ENCODE results near the gene GDF3.

GDF3 gene

DNA sequence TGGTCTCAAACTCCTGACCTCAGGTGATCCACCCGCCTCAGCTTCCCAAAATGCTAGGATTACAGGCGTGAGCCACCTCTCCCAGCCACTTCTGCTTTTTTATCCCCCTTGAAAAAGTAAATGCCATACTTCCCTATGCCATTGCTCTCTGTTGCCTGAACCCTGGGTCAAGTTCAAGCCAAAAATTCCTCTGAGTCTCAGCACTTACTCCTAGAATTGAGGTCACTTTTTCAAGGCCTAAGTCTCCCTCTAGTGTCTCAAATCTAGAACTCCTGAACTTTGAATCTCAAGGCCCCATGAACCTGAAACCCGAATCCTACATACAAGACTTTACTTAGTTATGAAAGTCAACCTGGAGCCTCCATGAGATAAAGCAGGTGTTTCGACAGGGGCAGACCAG, 28.4 kb downstream of the GDF3 start:
- DNase-seq (ENCODE audit: low read depth) = no peak

DNA sequence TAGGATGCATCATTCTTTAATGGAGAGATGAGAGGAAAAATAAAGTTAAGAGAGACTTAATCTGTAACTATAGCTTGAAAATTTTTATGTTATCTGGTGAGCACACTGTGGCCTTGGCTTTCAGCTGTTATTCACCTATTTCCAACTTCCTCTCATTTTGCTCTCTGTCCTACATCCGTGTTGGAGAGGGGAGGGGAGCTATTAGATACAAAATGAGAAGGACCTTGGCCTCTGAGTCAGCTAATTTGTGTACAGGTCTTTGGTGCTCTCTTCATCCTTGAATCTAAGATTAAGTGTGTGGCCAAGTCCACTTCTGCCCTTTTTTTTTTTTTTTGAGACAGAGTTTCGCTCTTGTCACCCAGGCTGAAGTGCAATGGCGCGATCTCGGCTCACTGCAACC, 29.0 kb downstream of the GDF3 start:
- no peak for DNase-seq (ENCODE audit: low read depth)

DNA sequence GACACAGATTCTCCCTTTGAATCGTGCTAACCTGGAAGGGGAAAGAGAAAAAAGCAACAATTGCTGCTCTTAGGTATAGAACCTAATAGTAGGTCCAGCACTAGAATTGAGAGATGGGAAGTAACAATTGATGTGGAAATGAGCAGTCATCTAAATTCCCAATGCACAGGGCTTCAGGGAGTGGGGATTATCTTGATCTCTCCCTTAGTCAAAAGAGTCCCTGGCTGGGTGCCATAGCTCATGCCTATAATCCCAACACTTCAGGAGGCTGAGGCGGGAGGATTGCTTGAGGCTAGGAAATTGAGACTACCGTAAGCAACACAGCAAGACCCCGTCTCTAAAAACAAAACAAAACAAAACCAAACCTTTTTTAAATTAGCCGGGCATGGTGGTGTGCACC, 33.8 kb downstream of the GDF3 start:
- DNase-seq (ENCODE audit: low read depth) = no peak

DNA sequence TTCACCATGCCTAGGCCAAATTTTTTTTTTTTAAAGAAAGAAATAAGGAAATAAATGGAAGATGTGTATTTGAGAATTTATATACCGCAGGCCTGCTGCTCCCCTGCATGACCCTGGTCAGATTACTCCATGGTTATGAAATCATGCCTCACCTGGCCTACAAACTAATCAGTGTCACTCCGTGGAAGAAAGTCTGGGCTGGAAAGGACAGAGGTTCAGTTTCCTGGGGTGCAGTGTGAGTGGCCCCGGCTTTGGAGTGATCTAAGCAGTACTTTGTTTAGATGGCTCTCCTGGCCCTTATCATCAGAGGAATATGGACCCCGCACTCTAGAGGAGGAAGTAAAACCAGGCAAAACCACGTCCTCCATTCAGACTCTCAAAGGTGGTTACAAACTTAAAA, 39.5 kb downstream of the GDF3 start:
- DNase-seq (ENCODE audit: low read depth) = no peak

DNA sequence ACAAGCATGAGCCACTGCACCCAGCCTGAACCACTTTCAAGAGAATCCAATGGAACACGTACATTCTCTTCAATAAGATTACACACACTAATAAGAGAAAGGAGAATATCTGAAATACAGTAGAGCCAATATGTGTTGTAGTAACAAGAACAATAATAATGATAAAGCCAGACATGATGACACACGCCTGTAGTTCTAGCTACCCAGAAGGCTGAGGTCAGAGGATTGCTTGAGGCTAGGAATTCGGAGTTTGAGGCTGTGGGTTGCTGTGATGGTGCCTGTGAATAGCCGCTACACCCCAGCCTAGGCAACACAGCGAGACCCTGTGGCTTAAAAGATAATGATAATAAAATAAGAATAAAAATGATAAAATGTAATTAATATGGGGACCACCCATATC, 45.5 kb downstream of the GDF3 start:
- DNase-seq (ENCODE audit: low read depth) = no peak

DNA sequence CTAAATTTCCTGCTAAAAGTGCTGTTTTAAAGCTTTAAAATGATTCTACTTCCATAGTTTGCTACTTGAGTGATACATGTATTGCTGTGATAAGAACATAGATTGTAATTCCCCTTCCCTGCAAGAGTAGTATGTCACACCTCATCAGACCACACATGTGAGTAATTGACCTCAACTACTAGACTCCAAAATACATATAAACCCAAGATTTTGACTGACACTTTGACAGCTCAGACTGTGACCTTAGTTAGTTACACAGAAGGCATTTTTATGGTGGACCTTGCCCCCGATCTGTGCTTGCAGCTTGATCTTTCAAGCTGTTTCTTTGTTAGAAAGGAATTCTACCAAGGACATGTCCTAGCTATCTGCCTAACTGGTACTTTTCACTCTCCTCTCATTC, 48.5 kb downstream of the GDF3 start:
- DNase-seq (ENCODE audit: low read depth) = no peak

DNA sequence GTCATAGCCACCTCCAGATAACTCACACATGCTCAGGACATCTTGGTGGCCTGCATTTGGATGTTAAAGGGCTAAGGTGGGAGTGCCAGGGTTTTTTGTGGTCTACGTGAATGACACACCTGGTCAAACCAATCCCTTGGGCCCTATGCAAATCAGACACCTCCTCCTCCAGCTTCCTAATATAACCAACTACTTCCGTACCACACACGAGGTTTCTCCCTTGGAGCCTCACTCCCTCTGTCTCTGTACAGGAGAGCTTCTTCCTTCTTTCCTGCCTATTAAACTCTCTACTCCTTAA, 49.4 kb downstream of the GDF3 start:
- no peak for DNase-seq (ENCODE audit: low read depth)

DNA sequence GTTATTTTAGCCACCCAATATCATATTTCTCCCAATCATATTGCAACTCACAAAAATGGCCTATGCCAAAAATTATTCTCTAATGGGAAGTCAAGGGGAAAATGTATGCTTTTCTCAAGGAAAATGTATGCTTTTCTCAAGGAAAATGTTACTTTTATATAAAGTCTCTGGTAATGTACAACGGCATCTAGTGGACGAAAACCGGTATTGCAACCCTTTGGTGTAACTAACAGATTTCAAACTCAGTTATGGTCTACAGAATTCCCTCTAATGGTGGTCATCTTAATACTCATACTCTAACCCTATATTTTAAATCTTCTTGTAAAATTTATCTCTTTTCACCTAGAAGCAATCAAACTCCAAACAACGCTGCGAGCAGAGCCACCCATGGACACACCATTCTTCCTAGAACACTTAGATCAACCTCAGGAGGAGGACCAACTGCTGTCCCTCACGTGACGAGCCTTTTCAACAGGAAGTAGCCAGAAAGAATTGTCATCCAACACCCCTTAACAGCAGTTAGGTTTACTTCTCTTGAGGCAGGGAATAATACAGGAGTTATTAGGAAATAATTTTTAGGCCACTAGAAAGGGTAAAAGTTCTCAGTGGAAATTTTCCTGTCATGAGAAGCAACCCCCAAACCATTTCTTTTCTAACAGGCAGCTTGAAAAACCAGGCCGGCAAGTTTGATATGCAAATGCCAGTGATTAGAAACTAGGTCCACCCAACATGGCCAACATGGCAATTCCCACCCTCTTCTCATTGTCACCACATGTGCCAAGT, 50.0 kb downstream of the GDF3 start:
- DNase-seq (ENCODE audit: low read depth) = no peak

DNA sequence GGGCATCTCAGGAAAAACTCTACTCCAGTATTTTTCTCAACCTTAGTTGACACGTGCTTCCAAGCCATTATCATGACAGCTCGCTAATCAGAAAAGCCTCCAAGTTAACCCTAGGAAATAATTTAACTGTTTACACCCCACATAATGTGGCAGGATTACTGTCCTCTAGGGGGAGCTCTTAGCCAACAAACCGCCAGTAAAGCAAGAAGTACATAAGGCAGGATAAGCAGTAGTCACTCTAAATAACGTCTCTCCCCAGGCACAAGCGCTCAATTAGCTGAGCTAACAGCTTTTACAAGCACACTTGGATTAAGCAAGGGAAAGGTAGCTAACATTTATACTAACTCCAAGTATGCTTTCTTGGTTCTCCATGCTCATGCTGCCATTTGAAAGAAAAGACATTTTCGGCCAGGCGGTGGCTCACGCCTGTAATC, 52.7 kb downstream of the GDF3 start:
- no peak for DNase-seq (ENCODE audit: low read depth)

DNA sequence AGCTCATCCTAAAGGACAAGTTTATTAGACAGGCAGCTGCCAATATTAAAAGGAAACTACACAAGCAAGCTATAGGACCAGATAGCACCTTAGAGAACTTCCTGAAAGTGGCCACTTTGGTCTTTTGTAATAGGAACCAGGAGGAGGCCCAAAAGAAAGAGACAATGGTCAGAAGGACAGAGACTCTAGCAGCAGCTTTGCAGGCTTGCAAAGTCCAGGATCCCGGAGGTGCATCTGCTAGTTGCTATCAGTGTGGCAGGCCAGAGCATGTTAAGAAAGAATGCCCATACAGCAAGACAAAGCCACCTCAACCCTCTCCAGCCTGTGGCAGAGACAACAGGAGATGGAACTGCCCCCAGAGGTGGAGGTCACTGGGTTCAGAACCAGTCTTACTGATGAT, 53.3 kb downstream of the GDF3 start:
- no peak for DNase-seq (ENCODE audit: low read depth)

DNA sequence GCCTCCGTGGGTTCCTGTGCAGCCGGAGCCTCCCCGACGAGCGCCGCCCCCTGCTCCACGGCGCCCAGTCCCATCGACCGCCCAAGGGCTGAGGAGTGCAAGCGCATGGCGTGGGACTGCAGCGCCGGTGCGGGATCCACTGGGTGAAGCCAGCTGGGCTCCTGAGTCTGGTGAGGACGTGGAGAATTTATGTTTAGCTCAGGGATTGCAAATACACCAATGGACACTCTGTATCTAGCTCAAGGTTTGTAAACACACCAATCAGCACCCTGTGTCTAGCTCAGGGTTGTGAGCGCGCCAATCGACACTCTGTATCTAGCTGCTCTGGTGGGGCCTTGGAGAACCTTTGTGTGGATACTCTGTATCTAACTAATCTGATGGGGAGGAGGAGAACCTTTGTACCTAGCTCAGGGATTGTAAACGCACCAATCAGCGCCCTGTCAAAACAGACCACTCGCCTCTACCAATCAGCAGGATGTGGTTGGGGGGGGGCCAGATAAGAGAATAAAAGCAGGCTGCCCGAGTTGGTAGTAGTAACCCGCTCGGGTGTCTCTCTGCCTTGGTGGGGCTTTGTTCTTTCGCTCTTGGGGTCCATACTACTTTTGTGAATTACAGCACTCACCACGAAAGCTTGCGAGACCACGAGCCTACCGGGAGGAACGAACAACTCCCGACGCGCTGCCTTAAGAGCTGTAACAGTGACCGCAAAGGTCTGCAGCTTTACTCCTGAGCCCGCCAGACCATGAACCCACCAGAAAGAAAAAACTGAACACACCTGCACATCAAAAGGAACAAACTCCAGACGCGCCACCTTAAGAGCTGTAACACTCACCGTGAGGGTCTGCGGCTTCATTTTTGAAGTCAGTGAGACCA, 55.2 kb downstream of the GDF3 start:
- DNase-seq (ENCODE audit: low read depth) = peak; percentile 32

Data from activated gamma-delta T cell treated with anti-CD3 and anti-CD28 coated beads, Interleukin-2, amount 50 U/mL, for 16 hours (primary cell).